Natural killer cell (primary cell): ENCODE data around the gene RASGEF1B. TPM values are rescaled to one million over a fixed set of nuclear protein-coding genes. Genes with fewer than 3 reads are reported as not detected.

Source experiments
- ATAC-seq, 3 donors: fragments of 150-1000 bp in 2 of 3; fragments of 200-7000 bp in 1 of 3; cut with Tn5 transposase; 1 replicate in 1 of 3; 2 replicates in 2 of 3; pipeline ENCODE4 v1.10.0; 2021; ENCODE audit warnings: mild to moderate bottlenecking in 2 of 3, moderate library complexity in 2 of 3
- DNase-seq, 2 donors: peaks; one replicate each; pipeline versions ENCODE4 v3.0.0 to v3.0.0-alpha.2; 2013 to 2021; ENCODE audit warnings: mixed read lengths in 1 of 2
- H3K27ac ChIP-seq: one replicate; pipeline ENCODE4 v1.5.1; 2013; ENCODE audit warnings: mild to moderate bottlenecking, low read length
- H3K27me3 ChIP-seq: one replicate; pipeline ENCODE4 v1.6.1; 2013; ENCODE audit warnings: low read length; ENCODE audit not compliant: control insufficient read depth, insufficient read depth
- H3K36me3 ChIP-seq: one replicate; pipeline ENCODE4 v1.6.1; 2013; ENCODE audit warnings: low read length; ENCODE audit not compliant: control insufficient read depth, insufficient read depth
- H3K4me1 ChIP-seq: one replicate; pipeline ENCODE4 v1.6.1; 2013; ENCODE audit warnings: low read length; ENCODE audit not compliant: control insufficient read depth, insufficient read depth
- H3K4me3 ChIP-seq: one replicate; pipeline ENCODE4 v1.5.1; 2013; ENCODE audit warnings: low read length
- H3K9me3 ChIP-seq: one replicate; pipeline ENCODE4 v1.6.1; 2013; ENCODE audit warnings: low read length; ENCODE audit not compliant: control insufficient read depth, insufficient read depth
- H3K27ac Mint-ChIP-seq, 2 donors: one replicate each; pipeline ENCODE4 v1.8.0; 2022; ENCODE audit warnings: mild to moderate bottlenecking in 2 of 2, mixed read lengths in 2 of 2, moderate library complexity in 1 of 2
- H3K27me3 Mint-ChIP-seq, 2 donors: one replicate each; pipeline ENCODE4 v1.8.0; 2022; ENCODE audit warnings: low read depth in 2 of 2, mixed read lengths in 2 of 2
- H3K36me3 Mint-ChIP-seq: one replicate; pipeline ENCODE4 v1.8.0; 2022; ENCODE audit warnings: mixed read lengths
- H3K4me1 Mint-ChIP-seq, 2 donors: one replicate each; pipeline ENCODE4 v1.8.0; 2022; ENCODE audit warnings: mixed read lengths in 2 of 2
- H3K4me3 Mint-ChIP-seq: one replicate; pipeline ENCODE4 v1.8.0; 2022; ENCODE audit warnings: mild to moderate bottlenecking, moderate library complexity, mixed read lengths
- H3K9me3 Mint-ChIP-seq, 2 donors: one replicate each; pipeline ENCODE4 v1.8.0; 2022; ENCODE audit warnings: mixed read lengths in 2 of 2
- CTCF ChIP-seq: fragments of 200-600 bp; IDR thresholded peaks from one replicate; pipeline ENCODE4 v1.8.0; 2022; ENCODE audit warnings: antibody characterized with exemption
- whole genome bisulfite sequencing: methylation state at CpG from one replicate; pipeline ENCODE4 v1.1.7; 2013; ENCODE audit warnings: missing lambda C conversion rate; ENCODE audit not compliant: insufficient coverage; 5-methylcytosine and 5-hydroxymethylcytosine counted together
- intact Hi-C: fragments of 100-400 bp; cut with micrococcal nuclease; formaldehyde crosslinking; loops from one replicate; pipeline ENCODE4 v1.14.2; 2022
- total RNA-seq, 4 donors: library from RNA; stranded (reverse); fragments of 120-200 nt in 1 of 4; gene quantifications; one replicate each; pipeline versions ENCODE4 v1.2.3 to v1.2.4, GENCODE V29; 2013 to 2022

The RASGEF1B gene
- total RNA-seq, 3 donors from 2014 or later (not counting 1 experiment from before 2014, with no cell fraction given): 42.9 to 106 (median 90.8) TPM

GRCh38 chr4:81446634-81447033 is 25.1 kb downstream of the RASGEF1B start:
- Mint-ChIP-seq H3K27ac (no peak overlapping the region), H3K36me3 (peaks cover 27% of the 10 kb centered on the region), H3K4me3 (no peak overlapping the region), H3K4me1 (no peaks in the 10 kb centered on the region), H3K27me3 (no peaks in the 10 kb centered on the region), H3K9me3 (no peaks in the 10 kb centered on the region)
- ATAC-seq: no peak
- TF ChIP-seq CTCF: no peak
- 75% methylated on average over 1 of the region's 1 CpG for WGBS
- peaks cover 72% of the 10 kb centered on the region for H3K36me3 ChIP-seq
- H3K4me3 ChIP-seq: no peak overlapping the region
- H3K27me3 ChIP-seq: no peaks in the 10 kb centered on the region
- H3K4me1 ChIP-seq: no peaks in the 10 kb centered on the region
- intact Hi-C loops: no loop called here
- no peak overlapping the region for H3K27ac ChIP-seq
- DNase-seq: no peak
- no peaks in the 10 kb centered on the region for H3K9me3 ChIP-seq

- Mint-ChIP-seq H3K9me3 (no peaks in the 10 kb centered on the region), H3K27me3 (no peaks in the 10 kb centered on the region), H3K27ac (no peak overlapping the region), H3K4me1 (no peaks in the 10 kb centered on the region), H3K4me3 (no peak overlapping the region), H3K36me3 (peaks cover 31% of the 10 kb centered on the region)
- TF ChIP-seq CTCF: no peak
- intact Hi-C loops: no loop called here
- ATAC-seq (no peak), DNase-seq (no peak)
- H3K36me3 ChIP-seq: peaks cover 77% of the 10 kb centered on the region
- no peak overlapping the region for H3K4me3 ChIP-seq
- no peaks in the 10 kb centered on the region for H3K27me3 ChIP-seq
- H3K4me1 ChIP-seq: no peaks in the 10 kb centered on the region
- no peaks in the 10 kb centered on the region for H3K9me3 ChIP-seq
- 97% methylated on average over 5 of the region's 5 CpGs for whole genome bisulfite sequencing
- no peak overlapping the region for H3K27ac ChIP-seq
These were observed 26.5 kb downstream of the RASGEF1B start for GRCh38 chr4:81445196-81445595.

- DNase-seq (no peak), ATAC-seq (no peak)
- Histone ChIP-seq H3K4me1 (no peaks in the 10 kb centered on the region), H3K4me3 (no peak overlapping the region), H3K9me3 (no peaks in the 10 kb centered on the region), H3K27ac (no peak overlapping the region), H3K27me3 (no peaks in the 10 kb centered on the region), H3K36me3 (peaks cover 84% of the 10 kb centered on the region)
- Mint-ChIP-seq H3K4me3 (no peak overlapping the region), H3K27me3 (no peaks in the 10 kb centered on the region), H3K36me3 (peaks cover 43% of the 10 kb centered on the region), H3K9me3 (no peaks in the 10 kb centered on the region), H3K4me1 (no peaks in the 10 kb centered on the region), H3K27ac (no peak overlapping the region)
- TF ChIP-seq CTCF: no peak
- WGBS: 100% methylated on average over 4 of the region's 4 CpGs
- intact Hi-C loops: no loop called here
These were observed 29.1 kb downstream of the RASGEF1B start for GRCh38 chr4:81442484-81443085.

- Histone ChIP-seq H3K4me3 (no peak overlapping the region), H3K36me3 (peaks cover 74% of the 10 kb centered on the region), H3K27ac (no peak overlapping the region), H3K9me3 (no peaks in the 10 kb centered on the region), H3K4me1 (no peaks in the 10 kb centered on the region), H3K27me3 (no peaks in the 10 kb centered on the region)
- no peaks in the 10 kb centered on the region for H3K4me1 Mint-ChIP-seq
- no peak overlapping the region for H3K27ac Mint-ChIP-seq
- no peak for ATAC-seq
- no peaks in the 10 kb centered on the region for H3K27me3 Mint-ChIP-seq
- intact Hi-C loops: no loop called here
- no peaks in the 10 kb centered on the region for H3K9me3 Mint-ChIP-seq
- H3K36me3 Mint-ChIP-seq: peaks cover 37% of the 10 kb centered on the region
- no peak for DNase-seq
- H3K4me3 Mint-ChIP-seq: no peak overlapping the region
- no peak for TF ChIP-seq CTCF
- 98% methylated on average over 4 of the region's 4 CpGs for WGBS
These were observed 30.8 kb downstream of the RASGEF1B start for GRCh38 chr4:81440949-81441348.
